IMR-90 (cell line): ENCODE measurements around the gene LDLRAD3. TPM values are rescaled to one million over a fixed set of nuclear protein-coding genes. Genes with fewer than 3 reads are reported as not detected.

Experiments
- ATAC-seq: fragments of 200-7000 bp; cut with Tn5 transposase; 2 replicates; pipeline ENCODE4 v1.9.1; 2020; ENCODE audit warnings: low read depth, mild to moderate bottlenecking, moderate library complexity
- BruUV-seq: library from RNA; stranded (reverse); fragments of 400-500 nt; replicated peaks from 2 replicates; lab custom pipeline; 2021; lab: Mats Ljungman, UMichigan
- CTCF ChIA-PET: fragments of 300-600 bp; formaldehyde crosslinking; extraction: SDS; loops from one replicate; lab custom pipeline; 2021; ENCODE audit warnings: antibody characterized with exemption; lab: Yijun Ruan, JAX
- POLR2A ChIA-PET: fragments of 300-600 bp; sonication (Branson Sonifier 250); formaldehyde crosslinking; loops from one replicate; lab custom pipeline; 2022; ENCODE audit warnings: antibody characterized with exemption; ENCODE audit not compliant: unreplicated experiment; lab: Charles Lee
- DNase-seq: peaks from one replicate; pipeline ENCODE4 v3.0.0; 2013
- H2AFZ ChIP-seq: replicated peaks from 2 replicates; pipeline ENCODE3; 2013; ENCODE audit warnings: low read length, mild to moderate bottlenecking; ENCODE audit not compliant: poor library complexity
- H2AK5ac ChIP-seq: 2 replicates; pipeline ENCODE4 v1.6.1; 2013; ENCODE audit warnings: low read depth, low read length, inconsistent platforms
- H2AK9ac ChIP-seq: replicated peaks from 2 replicates; pipeline ENCODE3; 2013; ENCODE audit warnings: mild to moderate bottlenecking, low read depth, low read length, moderate library complexity; ENCODE audit not compliant: poor library complexity
- H2BK120ac ChIP-seq: 2 replicates; pipeline ENCODE4 v1.6.1; 2013; ENCODE audit warnings: low read depth, low read length, inconsistent platforms
- H2BK15ac ChIP-seq: 3 replicates; pipeline ENCODE4 v1.6.1; 2013; ENCODE audit warnings: low read depth, low read length, inconsistent platforms
- H2BK20ac ChIP-seq: 2 replicates; pipeline ENCODE4 v1.6.1; 2013; ENCODE audit warnings: low read depth, mild to moderate bottlenecking, inconsistent platforms, low read length, moderate library complexity
- H2BK5ac ChIP-seq: 2 replicates; pipeline ENCODE4 v1.6.1; 2013; ENCODE audit warnings: mild to moderate bottlenecking, low read depth, low read length, inconsistent platforms; ENCODE audit not compliant: poor library complexity, severe bottlenecking
- H3K14ac ChIP-seq: replicated peaks from 2 replicates; pipeline ENCODE4 v1.6.1; 2013; ENCODE audit warnings: low read depth, low read length, inconsistent platforms
- H3K18ac ChIP-seq: 2 replicates; pipeline ENCODE4 v1.6.1; 2013; ENCODE audit warnings: low read depth, low read length, control low read depth
- H3K23ac ChIP-seq: 2 replicates; pipeline ENCODE4 v1.6.1; 2013; ENCODE audit warnings: low read depth, low read length, inconsistent platforms
- H3K27ac ChIP-seq: 2 replicates; pipeline ENCODE4 v1.5.1; 2013; ENCODE audit warnings: mild to moderate bottlenecking, control low read depth, low read length; ENCODE audit not compliant: insufficient read depth
- H3K27me3 ChIP-seq: 2 replicates; pipeline ENCODE4 v1.6.1; 2013; ENCODE audit warnings: low read length; ENCODE audit not compliant: control insufficient read depth, insufficient read depth
- H3K36me3 ChIP-seq: 2 replicates; pipeline ENCODE4 v1.6.1; 2013; ENCODE audit warnings: low read length, mixed read lengths; ENCODE audit not compliant: control insufficient read depth, insufficient read depth
- H3K4ac ChIP-seq: 2 replicates; pipeline ENCODE4 v1.6.1; 2013; ENCODE audit warnings: low read depth, low read length, inconsistent platforms
- H3K4me1 ChIP-seq: 2 replicates; pipeline ENCODE4 v1.6.1; 2013; ENCODE audit warnings: low read length, mixed read lengths; ENCODE audit not compliant: control insufficient read depth, insufficient read depth
- H3K4me2 ChIP-seq: 2 replicates; pipeline ENCODE4 v1.6.1; 2013; ENCODE audit warnings: low read depth, mild to moderate bottlenecking, control low read depth, low read length, moderate library complexity
- H3K4me3 ChIP-seq: 2 replicates; pipeline ENCODE4 v1.5.1; 2013; ENCODE audit warnings: low read depth, mild to moderate bottlenecking, control low read depth, low read length, moderate library complexity; ENCODE audit not compliant: insufficient read depth
- H3K56ac ChIP-seq: 2 replicates; pipeline ENCODE4 v1.6.1; 2013; ENCODE audit warnings: low read length, inconsistent platforms; ENCODE audit not compliant: insufficient read depth; ENCODE audit errors: extremely low read depth
- H3K79me1 ChIP-seq, 2 experiments: 2 replicates each; pipeline ENCODE4 v1.6.1; 2013; ENCODE audit warnings: low read length in 2 of 2, inconsistent platforms in 1 of 2, low read depth in 1 of 2
- H3K9ac ChIP-seq: 2 replicates; pipeline ENCODE4 v1.6.1; 2013; ENCODE audit warnings: low read depth, low read length, control low read depth
- H3K9me1 ChIP-seq: 2 replicates; pipeline ENCODE4 v1.6.1; 2013; ENCODE audit warnings: low read length, inconsistent platforms; ENCODE audit not compliant: insufficient read depth
- H3K9me3 ChIP-seq: 2 replicates; pipeline ENCODE4 v1.6.1; 2013; ENCODE audit warnings: low read length; ENCODE audit not compliant: control insufficient read depth, insufficient read depth
- H4K20me1 ChIP-seq: 2 replicates; pipeline ENCODE4 v1.6.1; 2013; ENCODE audit warnings: low read length, inconsistent platforms; ENCODE audit not compliant: insufficient read depth
- H4K5ac ChIP-seq: 2 replicates; pipeline ENCODE4 v1.6.1; 2013; ENCODE audit warnings: mild to moderate bottlenecking, low read depth, low read length, control low read depth
- H4K8ac ChIP-seq, 2 experiments: 2 replicates each; pipeline ENCODE4 v1.6.1; 2013; ENCODE audit warnings: low read depth in 2 of 2, low read length in 2 of 2, control low read depth in 1 of 2, inconsistent platforms in 1 of 2
- H4K91ac ChIP-seq: 2 replicates; pipeline ENCODE4 v1.6.1; 2013; ENCODE audit warnings: low read depth, low read length, inconsistent platforms; ENCODE audit not compliant: insufficient read depth
- CTCF ChIP-seq: conservative IDR thresholded peaks from 2 replicates; pipeline ENCODE4 v1.5.1; 2012; ENCODE audit warnings: mild to moderate bottlenecking, low read depth, low read length, improper control_type of control experiment
- ELK1 ChIP-seq: fragments of 150-350 bp; IDR thresholded peaks from 2 replicates; pipeline ENCODE4 v1.6.1; 2016; ENCODE audit warnings: low read depth, mild to moderate bottlenecking, low read length, moderate library complexity, borderline replicate concordance
- FOS ChIP-seq: fragments of 150-350 bp; IDR thresholded peaks from 2 replicates; pipeline ENCODE4 v1.6.1; 2016; ENCODE audit warnings: low read depth, low read length
- MXI1 ChIP-seq: IDR thresholded peaks from 2 replicates; pipeline ENCODE4 v1.6.1; 2012; ENCODE audit warnings: low read depth, mild to moderate bottlenecking, low read length, moderate library complexity, borderline replicate concordance
- NFE2L2 ChIP-seq: fragments of 150-350 bp; IDR thresholded peaks from 2 replicates; pipeline ENCODE4 v1.6.1; 2016; ENCODE audit warnings: low read depth, mild to moderate bottlenecking, low read length
- POLR2A ChIP-seq: IDR thresholded peaks from 2 replicates; pipeline ENCODE4 v1.6.1; 2012; ENCODE audit warnings: mild to moderate bottlenecking, low read depth, low read length
- WGBS, 2 experiments: methylation state at CpG; one replicate each; pipeline versions ENCODE4 v1.1.5 to v1.1.7; 2013; ENCODE audit warnings: missing lambda C conversion rate in 2 of 2; ENCODE audit not compliant: insufficient read length in 1 of 2; ENCODE audit errors: extremely low coverage in 2 of 2; 5-methylcytosine and 5-hydroxymethylcytosine counted together
- dilution Hi-C: fragments of 300-500 bp; cut with HindIII; formaldehyde crosslinking; loops from one replicate; pipeline ENCODE4 v1.14.3; 2018; ENCODE audit warnings: low sequenced_read_pairs; ENCODE audit not compliant: unreplicated experiment
- in situ Hi-C: fragments of 300-500 bp; cut with MboI; formaldehyde crosslinking; loops from 3 replicates; pipeline ENCODE4 v1.14.3; 2019; ENCODE audit warnings: low sequenced_read_pairs, inconsistent platforms, mixed read lengths
- intact Hi-C: fragments of 100-400 bp; cut with micrococcal nuclease; formaldehyde crosslinking; loops from 2 replicates; pipeline ENCODE4 v1.10.0; 2022
- polyA plus RNA-seq, 3 experiments: library from polyadenylated mRNA; depleted of rRNA; stranded (reverse); fragments of >200 nt; gene quantifications; 2 replicates each; pipeline ENCODE4 v1.2.3, GENCODE V29; 2012; ENCODE audit warnings: low replicate concordance in 1 of 3
- total RNA-seq: library from RNA; depleted of rRNA; stranded (reverse); fragments of >200 nt; gene quantifications from 2 replicates; pipeline ENCODE4 v1.2.3, GENCODE V29; 2012

Gene LDLRAD3
- total and polyA plus RNA-seq, 2 of the 4 experiments (the other 2 are of a cell fraction): 2.7 to 6.4 TPM

GRCh38 chr11:35916270-35916669, 27.6 kb upstream of the LDLRAD3 start:
- dilution Hi-C loops: no loop called here
- in situ Hi-C loops: no loop called here
- no peak overlapping the region for H3K56ac ChIP-seq
- no peak overlapping the region for H3K4me2 ChIP-seq
- no peak for ATAC-seq
- H4K20me1 ChIP-seq: no peaks in the 10 kb centered on the region
- no peaks in the 10 kb centered on the region for H3K36me3 ChIP-seq
- no peak overlapping the region for H3K4me3 ChIP-seq
- H3K4ac ChIP-seq: no peak overlapping the region
- peaks cover 17% of the 10 kb centered on the region for H3K27me3 ChIP-seq
- no peaks in the 10 kb centered on the region for H3K4me1 ChIP-seq
- H2BK120ac ChIP-seq: no peak overlapping the region
- H3K79me1 ChIP-seq: no peaks in the 10 kb centered on the region
- H4K91ac ChIP-seq: no peak overlapping the region
- ChIA-PET CTCF (no interaction called here), POLR2A (no interaction called here)
- no peak overlapping the region for H4K5ac ChIP-seq
- no peak overlapping the region for H4K8ac ChIP-seq
- TF ChIP-seq ELK1: no peak
- TF ChIP-seq NFE2L2: no peak
- no peak for TF ChIP-seq CTCF
- TF ChIP-seq MXI1: no peak
- TF ChIP-seq FOS: no peak
- TF ChIP-seq POLR2A: no peak
- no peak overlapping the region for H3K14ac ChIP-seq
- H2AFZ ChIP-seq: no peak overlapping the region
- intact Hi-C loops: no loop called here
- WGBS, 2 experiments: no CpG with 5 or more reads among the region's 1 CpG
- no peak overlapping the region for H2BK5ac ChIP-seq
- H2BK20ac ChIP-seq: no peak overlapping the region
- H3K18ac ChIP-seq: no peak overlapping the region
- no peak overlapping the region for H2BK15ac ChIP-seq
- BruUV-seq: no TSS peak
- H3K27ac ChIP-seq: no peak overlapping the region
- no peak overlapping the region for H3K23ac ChIP-seq
- no peaks in the 10 kb centered on the region for H3K9me3 ChIP-seq
- no peak for DNase-seq
- no peaks in the 10 kb centered on the region for H3K9me1 ChIP-seq
- H2AK5ac ChIP-seq: no peak overlapping the region
- H3K9ac ChIP-seq: no peak overlapping the region
- H2AK9ac ChIP-seq: no peak overlapping the region
